H9 (cell line): ENCODE measurements around the gene GRIP1. TPM values are rescaled to one million over a fixed set of nuclear protein-coding genes. Genes with fewer than 3 reads are reported as not detected.

Experiments
- DNase-seq: peaks from one replicate; pipeline ENCODE4 v3.0.0-alpha.2; 2017
- H2AFZ ChIP-seq: one replicate; pipeline ENCODE4 v1.6.1; 2013; ENCODE audit warnings: mild to moderate bottlenecking, low read length, control low read depth, moderate library complexity
- H2AK5ac ChIP-seq: 2 replicates; pipeline ENCODE4 v1.6.1; 2013; ENCODE audit warnings: low read length, control low read depth, mixed read lengths; ENCODE audit not compliant: insufficient read length
- H2BK120ac ChIP-seq: one replicate; pipeline ENCODE4 v1.6.1; 2013; ENCODE audit warnings: low read depth, mild to moderate bottlenecking, low read length, control low read depth, inconsistent platforms; ENCODE audit not compliant: poor library complexity, severe bottlenecking
- H2BK12ac ChIP-seq: 2 replicates; pipeline ENCODE4 v1.6.1; 2013; ENCODE audit warnings: low read length, control low read depth, mixed read lengths, low read depth; ENCODE audit not compliant: insufficient read length
- H2BK15ac ChIP-seq: 2 replicates; pipeline ENCODE4 v1.6.1; 2013; ENCODE audit warnings: low read depth, low read length, control low read depth
- H2BK20ac ChIP-seq: one replicate; pipeline ENCODE4 v1.6.1; 2013; ENCODE audit warnings: low read depth, mild to moderate bottlenecking, low read length, control low read depth, inconsistent platforms; ENCODE audit not compliant: poor library complexity, severe bottlenecking
- H2BK5ac ChIP-seq: 2 replicates; pipeline ENCODE4 v1.6.1; 2013; ENCODE audit warnings: low read length, control low read depth, mixed read lengths; ENCODE audit not compliant: insufficient read length
- H3K14ac ChIP-seq: 2 replicates; pipeline ENCODE4 v1.6.1; 2013; ENCODE audit warnings: low read length, control low read depth; ENCODE audit not compliant: insufficient read depth
- H3K18ac ChIP-seq: 2 replicates; pipeline ENCODE4 v1.6.1; 2013; ENCODE audit warnings: low read depth, mild to moderate bottlenecking, mixed read lengths, low read length, control low read depth; ENCODE audit not compliant: insufficient read length
- H3K23ac ChIP-seq: 2 replicates; pipeline ENCODE4 v1.6.1; 2013; ENCODE audit warnings: low read length, control low read depth, mixed read lengths, low read depth; ENCODE audit not compliant: insufficient read length
- H3K23me2 ChIP-seq: 2 replicates; pipeline ENCODE4 v1.6.1; 2013; ENCODE audit warnings: low read depth, mild to moderate bottlenecking, mixed read lengths, low read length, control low read depth; ENCODE audit not compliant: insufficient read length, poor library complexity, severe bottlenecking
- H3K27ac ChIP-seq: 2 replicates; pipeline ENCODE4 v1.5.1; 2013; ENCODE audit warnings: low read length, control low read depth, mixed read lengths, low read depth; ENCODE audit not compliant: insufficient read length
- H3K27me3 ChIP-seq: 2 replicates; pipeline ENCODE4 v1.6.1; 2013; ENCODE audit warnings: low read length, control low read depth, inconsistent platforms; ENCODE audit not compliant: insufficient read depth
- H3K4ac ChIP-seq: 2 replicates; pipeline ENCODE4 v1.6.1; 2013; ENCODE audit warnings: low read depth, mild to moderate bottlenecking, control low read depth, inconsistent platforms, low read length, moderate library complexity
- H3K4me1 ChIP-seq: 2 replicates; pipeline ENCODE4 v1.6.1; 2013; ENCODE audit warnings: low read length, control low read depth, inconsistent platforms; ENCODE audit not compliant: insufficient read depth
- H3K4me2 ChIP-seq: 2 replicates; pipeline ENCODE4 v1.6.1; 2013; ENCODE audit warnings: low read length, control low read depth, mixed read lengths; ENCODE audit not compliant: insufficient read length, insufficient read depth
- H3K56ac ChIP-seq: 2 replicates; pipeline ENCODE4 v1.6.1; 2013; ENCODE audit warnings: low read depth, mild to moderate bottlenecking, mixed read lengths, low read length, control low read depth; ENCODE audit not compliant: insufficient read length
- H3K79me1 ChIP-seq: 2 replicates; pipeline ENCODE4 v1.6.1; 2013; ENCODE audit warnings: low read depth, mild to moderate bottlenecking, moderate library complexity, low read length, control low read depth, inconsistent platforms; ENCODE audit not compliant: insufficient read depth, poor library complexity, severe bottlenecking
- H3K79me2 ChIP-seq: 2 replicates; pipeline ENCODE4 v1.6.1; 2013; ENCODE audit warnings: low read length, control low read depth, inconsistent platforms; ENCODE audit not compliant: insufficient read depth
- H3K9ac ChIP-seq: 2 replicates; pipeline ENCODE4 v1.6.1; 2013; ENCODE audit warnings: low read length, control low read depth, mixed read lengths; ENCODE audit not compliant: insufficient read length; ENCODE audit errors: extremely low read depth
- H3K9me3 ChIP-seq: one replicate; pipeline ENCODE4 v1.6.1; 2013; ENCODE audit warnings: low read depth, low read length, inconsistent platforms; ENCODE audit not compliant: control insufficient read depth
- H3T11ph ChIP-seq: one replicate; pipeline ENCODE4 v1.6.1; 2013; ENCODE audit warnings: mild to moderate bottlenecking, low read length, control low read depth, inconsistent platforms
- H4K20me1 ChIP-seq: one replicate; pipeline ENCODE4 v1.6.1; 2013; ENCODE audit not compliant: control insufficient read depth, insufficient read length, insufficient read depth
- H4K5ac ChIP-seq: 2 replicates; pipeline ENCODE4 v1.6.1; 2013; ENCODE audit warnings: low read depth, mild to moderate bottlenecking, mixed read lengths, low read length, control low read depth; ENCODE audit not compliant: insufficient read length
- H4K8ac ChIP-seq: replicated peaks from 2 replicates; pipeline ENCODE4 v1.6.1; 2013; ENCODE audit warnings: low read length, control low read depth, mixed read lengths, low read depth; ENCODE audit not compliant: insufficient read length
- H4K91ac ChIP-seq: 2 replicates; pipeline ENCODE4 v1.6.1; 2013; ENCODE audit warnings: low read depth, mild to moderate bottlenecking, moderate library complexity, mixed read lengths, low read length, control low read depth; ENCODE audit not compliant: insufficient read length
- H3K27ac Mint-ChIP-seq, 3 experiments: 2 replicates in 2 of 3; 3 replicates in 1 of 3; pipeline ENCODE4 v1.8.0; 2020 to 2021; ENCODE audit warnings: mixed read lengths in 3 of 3, mild to moderate bottlenecking in 1 of 3, moderate library complexity in 1 of 3
- H3K27me3 Mint-ChIP-seq: 2 replicates; pipeline ENCODE4 v1.8.0; 2021; ENCODE audit warnings: low read depth, mild to moderate bottlenecking, moderate library complexity, mixed read lengths
- H3K36me3 Mint-ChIP-seq, 3 experiments: 2 replicates in 2 of 3; 3 replicates in 1 of 3; pipeline ENCODE4 v1.8.0; 2020 to 2021; ENCODE audit warnings: low read depth in 3 of 3, mixed read lengths in 3 of 3; ENCODE audit not compliant: insufficient read depth in 1 of 3
- H3K4me1 Mint-ChIP-seq, 2 experiments: 2 replicates each; pipeline ENCODE4 v1.8.0; 2020; ENCODE audit warnings: mixed read lengths in 2 of 2
- H3K4me3 Mint-ChIP-seq, 2 experiments: 2 replicates in 1 of 2; 3 replicates in 1 of 2; pipeline ENCODE4 v1.8.0; 2020 to 2021; ENCODE audit warnings: mild to moderate bottlenecking in 2 of 2, mixed read lengths in 2 of 2, moderate library complexity in 1 of 2
- H3K9me3 Mint-ChIP-seq, 2 experiments: 2 replicates in 1 of 2; 3 replicates in 1 of 2; pipeline ENCODE4 v1.8.0; 2020; ENCODE audit warnings: mild to moderate bottlenecking in 2 of 2, mixed read lengths in 2 of 2, moderate library complexity in 1 of 2
- CTCF ChIP-seq: fragments of 200-600 bp; sonication (generic); conservative IDR thresholded peaks from 3 replicates; pipeline ENCODE4 v1.8.0; 2021; ENCODE audit warnings: antibody characterized with exemption, mild to moderate bottlenecking
- WGBS: extraction: QIAGEN DNeasy Blood & Tissue Kit; methylation state at CpG from one replicate; pipeline ENCODE4 v1.1.7; 2013; ENCODE audit warnings: missing lambda C conversion rate, low lambda C conversion rate, mixed read lengths; ENCODE audit not compliant: insufficient read length; ENCODE audit errors: extremely low coverage; 5-methylcytosine and 5-hydroxymethylcytosine counted together
- total RNA-seq: library from RNA; stranded (reverse); gene quantifications from 2 replicates; pipeline ENCODE4 v1.2.1, GENCODE V29; 2021

Gene GRIP1
- total RNA-seq, 1 experiment from 2014 or later: 19.5 TPM

DNA sequence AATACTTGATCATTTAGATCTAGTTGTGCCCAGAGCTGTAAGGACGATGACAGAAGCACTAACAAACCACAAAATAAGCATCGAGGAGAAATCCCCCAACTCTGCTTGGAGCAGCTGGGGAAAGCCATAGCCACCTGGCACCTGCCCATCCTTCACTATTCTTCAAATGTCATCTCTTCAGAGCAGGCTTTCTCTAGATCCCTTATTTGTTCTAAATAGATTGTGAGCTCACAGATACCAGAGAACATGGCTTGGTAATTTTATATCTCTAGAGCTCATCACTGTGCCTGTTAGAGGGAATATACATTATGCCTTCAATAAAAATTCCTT is 50.9 kb downstream of the GRIP1 start:
- Histone ChIP-seq H3K18ac (no peak overlapping the region), H3T11ph (no peak overlapping the region), H4K5ac (no peak overlapping the region), H3K4me1 (no peaks in the 10 kb centered on the region), H3K14ac (no peak overlapping the region), H4K20me1 (no peaks in the 10 kb centered on the region), H3K9ac (no peak overlapping the region), H4K91ac (no peak overlapping the region), H3K56ac (no peak overlapping the region), H3K27me3 (no peaks in the 10 kb centered on the region), H2BK120ac (no peak overlapping the region), H3K9me3 (no peaks in the 10 kb centered on the region), H3K23ac (no peak overlapping the region), H2BK12ac (no peak overlapping the region), H4K8ac (no peak overlapping the region), H3K4ac (no peak overlapping the region), H3K4me2 (no peak overlapping the region), H3K27ac (no peak overlapping the region), H2BK5ac (no peak overlapping the region), H3K79me1 (no peaks in the 10 kb centered on the region), H2BK15ac (no peak overlapping the region), H3K79me2 (no peaks in the 10 kb centered on the region), H2BK20ac (no peak overlapping the region), H2AK5ac (no peak overlapping the region), H3K23me2 (no peaks in the 10 kb centered on the region), H2AFZ (no peak overlapping the region)
- no CpG with 5 or more reads among the region's 2 CpGs for WGBS
- Mint-ChIP-seq H3K4me3 (no peak overlapping the region), H3K9me3 (no peaks in the 10 kb centered on the region), H3K27me3 (no peaks in the 10 kb centered on the region), H3K4me1 (peaks cover 17 to 19% of the 10 kb centered on the region in 2 experiments), H3K36me3 (no peaks in the 10 kb centered on the region), H3K27ac (peak overlapping the region; percentile 81 to 90 (median 86); a peak in 6 of 7 replicates)
- DNase-seq: no peak
- TF ChIP-seq CTCF: no peak
